Naive thymus-derived CD4-positive, alpha-beta T cell (primary cell): ENCODE measurements around the gene TBX1. TPM values are rescaled to one million over a fixed set of nuclear protein-coding genes. Genes with fewer than 3 reads are reported as not detected.

Experiments
- ATAC-seq: fragments of 150-1000 bp; cut with Tn5 transposase; 2 replicates; pipeline ENCODE4 v1.10.0; 2021; ENCODE audit warnings: mild to moderate bottlenecking, moderate library complexity
- CTCF ChIA-PET: fragments of 350-600 bp; sonication (Branson Sonifier 250); formaldehyde crosslinking; loops from one replicate; lab custom pipeline; 2021; ENCODE audit warnings: antibody characterized with exemption; lab: Charles Lee
- POLR2A ChIA-PET: fragments of 350-600 bp; sonication (Branson Sonifier 250); formaldehyde crosslinking; loops from one replicate; lab custom pipeline; 2021; ENCODE audit warnings: antibody characterized with exemption, inconsistent platforms; lab: Charles Lee
- DNase-seq, 9 donors: peaks; one replicate each; pipeline versions ENCODE4 v3.0.0 to v3.0.0-alpha.2; 2020 to 2022; ENCODE audit warnings: mixed read lengths in 1 of 9
- H3K27ac ChIP-seq: one replicate; pipeline ENCODE4 v1.7.0; 2013; ENCODE audit warnings: mild to moderate bottlenecking, low read depth, low read length, moderate library complexity
- H3K27me3 ChIP-seq, 2 donors: one replicate each; pipeline ENCODE4 v1.7.0; 2013; ENCODE audit warnings: low read length in 2 of 2, mild to moderate bottlenecking in 2 of 2, moderate library complexity in 2 of 2; ENCODE audit not compliant: control insufficient read depth in 2 of 2, insufficient read depth in 2 of 2
- H3K36me3 ChIP-seq, 3 experiments: 1 replicate in 2 of 3; 2 replicates in 1 of 3; pipeline ENCODE4 v1.7.0; 2013; ENCODE audit warnings: low read length in 3 of 3, mild to moderate bottlenecking in 3 of 3, moderate library complexity in 1 of 3; ENCODE audit not compliant: insufficient read depth in 3 of 3, control insufficient read depth in 2 of 3
- H3K4me1 ChIP-seq, 2 donors: one replicate each; pipeline ENCODE4 v1.7.0; 2013; ENCODE audit warnings: low read length in 2 of 2, mild to moderate bottlenecking in 2 of 2, moderate library complexity in 1 of 2; ENCODE audit not compliant: control insufficient read depth in 2 of 2, insufficient read depth in 2 of 2
- H3K4me3 ChIP-seq: 2 replicates; pipeline ENCODE4 v1.7.0; 2013; ENCODE audit warnings: mild to moderate bottlenecking, low read length
- H3K9me3 ChIP-seq, 3 experiments: 1 replicate in 2 of 3; 2 replicates in 1 of 3; pipeline ENCODE4 v1.7.0; 2013; ENCODE audit warnings: low read length in 3 of 3; ENCODE audit not compliant: control insufficient read depth in 2 of 3
- H3K27ac Mint-ChIP-seq, 9 donors: one replicate each; pipeline ENCODE4 v1.8.0; 2020 to 2022; ENCODE audit warnings: mixed read lengths in 9 of 9, mild to moderate bottlenecking in 8 of 9, moderate library complexity in 5 of 9, inconsistent platforms in 2 of 9
- H3K27me3 Mint-ChIP-seq, 5 donors: one replicate each; pipeline ENCODE4 v1.8.0; 2021 to 2022; ENCODE audit warnings: mixed read lengths in 5 of 5, mild to moderate bottlenecking in 1 of 5
- H3K36me3 Mint-ChIP-seq, 5 donors: one replicate each; pipeline ENCODE4 v1.8.0; 2020 to 2022; ENCODE audit warnings: mixed read lengths in 5 of 5, mild to moderate bottlenecking in 3 of 5, inconsistent platforms in 1 of 5
- H3K4me1 Mint-ChIP-seq, 7 donors: one replicate each; pipeline ENCODE4 v1.8.0; 2020 to 2022; ENCODE audit warnings: mixed read lengths in 7 of 7, mild to moderate bottlenecking in 3 of 7, inconsistent platforms in 1 of 7
- H3K4me3 Mint-ChIP-seq, 10 donors: one replicate each; pipeline ENCODE4 v1.8.0; 2020 to 2022; ENCODE audit warnings: mild to moderate bottlenecking in 10 of 10, mixed read lengths in 10 of 10, moderate library complexity in 6 of 10, inconsistent platforms in 2 of 10
- H3K9me3 Mint-ChIP-seq, 11 donors: one replicate each; pipeline ENCODE4 v1.8.0; 2020 to 2022; ENCODE audit warnings: mixed read lengths in 11 of 11, mild to moderate bottlenecking in 4 of 11, inconsistent platforms in 1 of 11, moderate library complexity in 1 of 11
- intact Hi-C, 2 donors: fragments of 100-400 bp; cut with micrococcal nuclease; formaldehyde crosslinking; loops; one replicate each; pipeline ENCODE4 v1.15.1; 2023
- polyA plus RNA-seq, 2 donors: library from polyadenylated mRNA; unstranded; fragments of 300-500 nt; fragmentation: Illumina TruSeq; gene quantifications; one replicate each; pipeline ENCODE4 v1.2.3, GENCODE V29; 2021
- total RNA-seq, 6 experiments: library from RNA in 5 of 6; stranded (reverse) in 5 of 6; gene quantifications; 1 replicate in 5 of 6; 2 replicates in 1 of 6; pipeline ENCODE4 v1.2.3 and lab custom pipeline; 2021 to 2026

Gene TBX1
- total and polyA plus RNA-seq, 7 experiments from 2014 or later = 0.22 TPM; not detected in 6

- CTCF ChIA-PET = interaction anchor here (0.8 to 1.3 kb wide), 2 partner anchors 12 to 15 kb away, joined by 3 read pairs; no protein-coding TSS in a partner anchor
- POLR2A ChIA-PET = no interaction called here
- intact Hi-C loops = no loop called here
- H3K27me3 Mint-ChIP-seq = no peaks in the 10 kb centered on the region
- H3K4me1 Mint-ChIP-seq = peaks cover 0 to 3% (median 0%) of the 10 kb centered on the region in 7 donors
- no peaks in the 10 kb centered on the region for H3K9me3 Mint-ChIP-seq
- Histone ChIP-seq H3K36me3 (no peaks in the 10 kb centered on the region), H3K27me3 (no peaks in the 10 kb centered on the region), H3K27ac (no peak overlapping the region), H3K9me3 (no peaks in the 10 kb centered on the region), H3K4me3 (no peak overlapping the region), H3K4me1 (no peaks in the 10 kb centered on the region)
- DNase-seq (no peak), ATAC-seq (no peak)
- no peak overlapping the region for H3K4me3 Mint-ChIP-seq
- H3K27ac Mint-ChIP-seq = no peak overlapping the region
- H3K36me3 Mint-ChIP-seq = no peaks in the 10 kb centered on the region
Observed at GRCh38 chr22:19745155-19746101, 15.2 kb upstream of the TBX1 start.

GRCh38 chr22:19746726-19747125, 13.9 kb upstream of the TBX1 start:
- DNase-seq = no peak
- intact Hi-C loops = no loop called here
- H3K4me3 Mint-ChIP-seq = no peak overlapping the region
- H3K27me3 Mint-ChIP-seq = no peaks in the 10 kb centered on the region
- CTCF ChIA-PET = no interaction called here
- H3K4me1 Mint-ChIP-seq = peaks cover 0 to 3% (median 0%) of the 10 kb centered on the region in 7 donors
- H3K27ac ChIP-seq = no peak overlapping the region
- no peak for ATAC-seq
- no peaks in the 10 kb centered on the region for H3K27me3 ChIP-seq
- no peaks in the 10 kb centered on the region for H3K4me1 ChIP-seq
- H3K4me3 ChIP-seq = no peak overlapping the region
- no peaks in the 10 kb centered on the region for H3K36me3 Mint-ChIP-seq
- POLR2A ChIA-PET = no interaction called here
- no peak overlapping the region for H3K27ac Mint-ChIP-seq
- H3K9me3 ChIP-seq = no peaks in the 10 kb centered on the region
- H3K36me3 ChIP-seq = no peaks in the 10 kb centered on the region
- no peaks in the 10 kb centered on the region for H3K9me3 Mint-ChIP-seq

GRCh38 chr22:19747551-19747950, 13.0 kb upstream of the TBX1 start:
- H3K36me3 Mint-ChIP-seq = no peaks in the 10 kb centered on the region
- Histone ChIP-seq H3K4me1 (no peaks in the 10 kb centered on the region), H3K36me3 (no peaks in the 10 kb centered on the region), H3K9me3 (no peaks in the 10 kb centered on the region), H3K27ac (no peak overlapping the region), H3K4me3 (no peak overlapping the region), H3K27me3 (no peaks in the 10 kb centered on the region)
- peaks cover 0 to 3% (median 0%) of the 10 kb centered on the region in 7 donors for H3K4me1 Mint-ChIP-seq
- CTCF ChIA-PET = no interaction called here
- DNase-seq = no peak
- intact Hi-C loops = no loop called here
- no peak for ATAC-seq
- POLR2A ChIA-PET = no interaction called here
- no peaks in the 10 kb centered on the region for H3K9me3 Mint-ChIP-seq
- peaks cover 0 to under 1% (median under 1%) of the 10 kb centered on the region in 5 donors for H3K27me3 Mint-ChIP-seq
- no peak overlapping the region for H3K27ac Mint-ChIP-seq
- H3K4me3 Mint-ChIP-seq = no peak overlapping the region

- H3K4me3 Mint-ChIP-seq = no peak overlapping the region
- DNase-seq (no peak), ATAC-seq (no peak)
- H3K4me1 Mint-ChIP-seq = peaks cover 0 to 3% (median 0%) of the 10 kb centered on the region in 7 donors
- H3K9me3 Mint-ChIP-seq = no peaks in the 10 kb centered on the region
- H3K27ac Mint-ChIP-seq = no peak overlapping the region
- Histone ChIP-seq H3K27ac (no peak overlapping the region), H3K4me3 (no peak overlapping the region), H3K36me3 (no peaks in the 10 kb centered on the region), H3K4me1 (no peaks in the 10 kb centered on the region), H3K27me3 (no peaks in the 10 kb centered on the region), H3K9me3 (no peaks in the 10 kb centered on the region)
- peaks cover 0 to 7% (median 6%) of the 10 kb centered on the region in 5 donors for H3K27me3 Mint-ChIP-seq
- intact Hi-C loops = no loop called here
- no peaks in the 10 kb centered on the region for H3K36me3 Mint-ChIP-seq
- POLR2A ChIA-PET = no interaction called here
- CTCF ChIA-PET = no interaction called here
Observed at GRCh38 chr22:19748139-19748538, 12.4 kb upstream of the TBX1 start.

GRCh38 chr22:19748991-19749664, 11.4 kb upstream of the TBX1 start:
- ChIA-PET CTCF (interaction anchor here (1.3 kb wide), 1 partner anchor 148 kb away, joined by 3 read pairs; no protein-coding TSS in a partner anchor), POLR2A (no interaction called here)
- no peak overlapping the region for H3K4me3 ChIP-seq
- peaks cover 0 to 3% (median 0%) of the 10 kb centered on the region in 7 donors for H3K4me1 Mint-ChIP-seq
- H3K27me3 ChIP-seq = no peaks in the 10 kb centered on the region
- H3K27ac Mint-ChIP-seq = peak overlapping the region in 1 of 9 donors; percentile 59
- no peak for DNase-seq
- intact Hi-C loops = no loop called here
- no peak overlapping the region for H3K27ac ChIP-seq
- H3K36me3 ChIP-seq = no peaks in the 10 kb centered on the region
- no peaks in the 10 kb centered on the region for H3K4me1 ChIP-seq
- no peaks in the 10 kb centered on the region for H3K36me3 Mint-ChIP-seq
- H3K27me3 Mint-ChIP-seq = peaks cover 4 to 13% (median 11%) of the 10 kb centered on the region in 5 donors
- H3K9me3 Mint-ChIP-seq = no peaks in the 10 kb centered on the region
- ATAC-seq = no peak
- H3K4me3 Mint-ChIP-seq = no peak overlapping the region
- H3K9me3 ChIP-seq = no peaks in the 10 kb centered on the region

GRCh38 chr22:19749876-19750275, 10.7 kb upstream of the TBX1 start:
- Histone ChIP-seq H3K9me3 (no peaks in the 10 kb centered on the region), H3K27me3 (peaks cover 0 to 3% of the 10 kb centered on the region in 2 donors), H3K27ac (no peak overlapping the region), H3K36me3 (no peaks in the 10 kb centered on the region), H3K4me1 (no peaks in the 10 kb centered on the region), H3K4me3 (no peak overlapping the region)
- DNase-seq (no peak), ATAC-seq (no peak)
- intact Hi-C loops = no loop called here
- Mint-ChIP-seq H3K9me3 (no peaks in the 10 kb centered on the region), H3K36me3 (no peaks in the 10 kb centered on the region), H3K27me3 (peaks cover 7 to 21% (median 19%) of the 10 kb centered on the region in 5 donors), H3K4me1 (peaks cover 0 to under 1% (median 0%) of the 10 kb centered on the region in 7 donors), H3K4me3 (no peak overlapping the region), H3K27ac (no peak overlapping the region)
- ChIA-PET POLR2A (no interaction called here), CTCF (interaction anchor here (1.3 kb wide), 1 partner anchor 147 kb away, joined by 3 read pairs; no protein-coding TSS in a partner anchor)
